D721Med (cell line): Measurements from ENCODE around the gene COL16A1.

Experiments
- DNase-seq: peaks from one replicate; pipeline ENCODE4 v3.0.0; 2011; ENCODE audit warnings: low spot score; ENCODE audit not compliant: insufficient read length
- FAIRE-seq: peaks from 2 replicates; lab custom pipeline; 2011; peaks lifted over from hg19 to GRCh38; lab: Jason Lieb, UNC
- TF ChIP-seq, protein P1 (sequence below): IDR thresholded peaks from 2 replicates; pipeline ENCODE4 v1.5.1; 2012; ENCODE audit warnings: mild to moderate bottlenecking, control low read depth; ENCODE audit not compliant: insufficient read depth; ENCODE audit errors: missing control alignments

COL16A1 gene

GRCh38 chr1:31609514-31610118, 94.2 kb downstream of the COL16A1 start:
- no peak for FAIRE-seq
- TF ChIP-seq, protein P1, sequence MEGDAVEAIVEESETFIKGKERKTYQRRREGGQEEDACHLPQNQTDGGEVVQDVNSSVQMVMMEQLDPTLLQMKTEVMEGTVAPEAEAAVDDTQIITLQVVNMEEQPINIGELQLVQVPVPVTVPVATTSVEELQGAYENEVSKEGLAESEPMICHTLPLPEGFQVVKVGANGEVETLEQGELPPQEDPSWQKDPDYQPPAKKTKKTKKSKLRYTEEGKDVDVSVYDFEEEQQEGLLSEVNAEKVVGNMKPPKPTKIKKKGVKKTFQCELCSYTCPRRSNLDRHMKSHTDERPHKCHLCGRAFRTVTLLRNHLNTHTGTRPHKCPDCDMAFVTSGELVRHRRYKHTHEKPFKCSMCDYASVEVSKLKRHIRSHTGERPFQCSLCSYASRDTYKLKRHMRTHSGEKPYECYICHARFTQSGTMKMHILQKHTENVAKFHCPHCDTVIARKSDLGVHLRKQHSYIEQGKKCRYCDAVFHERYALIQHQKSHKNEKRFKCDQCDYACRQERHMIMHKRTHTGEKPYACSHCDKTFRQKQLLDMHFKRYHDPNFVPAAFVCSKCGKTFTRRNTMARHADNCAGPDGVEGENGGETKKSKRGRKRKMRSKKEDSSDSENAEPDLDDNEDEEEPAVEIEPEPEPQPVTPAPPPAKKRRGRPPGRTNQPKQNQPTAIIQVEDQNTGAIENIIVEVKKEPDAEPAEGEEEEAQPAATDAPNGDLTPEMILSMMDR, result no peak
- DNase-seq, result no peak

- no peak for DNase-seq
- TF ChIP-seq, protein P1, result no peak
- FAIRE-seq, result no peak
These were observed 96.5 kb downstream of the COL16A1 start for GRCh38 chr1:31607360-31607759.

DNA sequence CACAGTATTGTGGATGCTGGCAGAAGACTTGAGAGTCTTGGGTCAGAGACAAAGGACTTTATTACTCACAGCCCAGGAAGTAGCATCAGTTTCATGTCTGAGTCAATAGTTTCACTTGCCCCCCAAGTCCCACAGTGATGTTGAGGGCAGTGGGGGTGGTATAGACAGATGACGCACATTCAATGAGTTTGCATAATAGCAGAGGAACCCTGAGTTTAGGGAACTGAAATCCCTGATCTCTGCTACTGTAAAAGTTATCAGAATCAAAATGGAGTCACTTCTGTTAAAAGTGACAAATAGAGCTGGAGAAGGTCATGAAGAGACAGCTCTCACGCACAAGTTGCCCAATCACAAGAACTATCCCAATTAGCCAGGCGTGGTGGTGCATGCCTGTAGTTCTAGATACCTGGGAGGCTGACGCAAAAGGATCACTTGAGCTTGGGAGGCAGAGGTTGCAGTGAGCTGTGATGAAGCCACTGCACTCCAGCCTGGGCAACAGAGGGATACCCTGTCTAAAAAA, 97.8 kb downstream of the COL16A1 start:
- no peak for DNase-seq
- FAIRE-seq, result no peak
- TF ChIP-seq, protein P1, result no peak
